GM23248 (cell line): ENCODE data around the gene TRIM29.

ENCODE experiments used
- EZH2 ChIP-seq: fragments of 200-600 bp; sonication (generic); IDR thresholded peaks from 2 replicates; pipeline ENCODE4 v1.6.1; 2018; ENCODE audit warnings: antibody characterized with exemption, mild to moderate bottlenecking; ENCODE audit not compliant: insufficient read depth, poor library complexity, severe bottlenecking
- EZH2phosphoT487 ChIP-seq: fragments of 200-600 bp; sonication (generic); IDR thresholded peaks from 2 replicates; pipeline ENCODE4 v1.6.1; 2018; ENCODE audit warnings: antibody characterized with exemption, moderate library complexity, mild to moderate bottlenecking, low read depth; ENCODE audit not compliant: insufficient read depth

GRCh38 chr11:120160436-120160835 lies 22.5 kb upstream of the TRIM29 start:
- TF ChIP-seq EZH2 (no peak), EZH2phosphoT487 (no peak)
